NT2/D1 (cell line): Measurements from ENCODE around the gene SLC25A46.

Experiments used
- DNase-seq: peaks from one replicate; pipeline ENCODE4 v3.0.0-alpha.2; 2011; ENCODE audit warnings: low read depth, low spot score
- H3K27me3 ChIP-seq: 2 replicates; pipeline ENCODE4 v1.6.0; 2011; ENCODE audit warnings: mild to moderate bottlenecking; ENCODE audit not compliant: insufficient read length, insufficient read depth
- H3K36me3 ChIP-seq: 2 replicates; pipeline ENCODE4 v1.6.1; 2011; ENCODE audit warnings: mild to moderate bottlenecking, low read length, mixed read lengths; ENCODE audit not compliant: insufficient read depth, insufficient read length
- H3K4me1 ChIP-seq: 2 replicates; pipeline ENCODE4 v1.5.1; 2011; ENCODE audit not compliant: insufficient read depth, insufficient read length
- H3K4me3 ChIP-seq: 2 replicates; pipeline ENCODE4 v1.5.1; 2011; ENCODE audit warnings: low read depth; ENCODE audit not compliant: insufficient read length
- H3K9ac ChIP-seq: 2 replicates; pipeline ENCODE4 v1.6.0; 2011; ENCODE audit warnings: low read depth; ENCODE audit not compliant: insufficient read length
- H3K9me3 ChIP-seq: 2 replicates; pipeline ENCODE4 v1.5.1; 2011; ENCODE audit warnings: mild to moderate bottlenecking, low read length; ENCODE audit not compliant: insufficient read depth
- SUZ12 ChIP-seq: IDR thresholded peaks from 2 replicates; pipeline ENCODE4 v1.6.1; 2011; ENCODE audit not compliant: insufficient read length, insufficient read depth; ENCODE audit errors: extremely low read depth
- YY1 ChIP-seq: IDR thresholded peaks from 2 replicates; pipeline ENCODE4 v1.6.1; 2011; ENCODE audit not compliant: insufficient read length, insufficient read depth
- ZNF274 ChIP-seq: IDR thresholded peaks from 2 replicates; pipeline ENCODE4 v1.6.1; 2011; ENCODE audit warnings: mild to moderate bottlenecking, low read depth, low read length

Gene SLC25A46

GRCh38 chr5:110790673-110791072, 51.9 kb downstream of the SLC25A46 start:
- no peaks in the 10 kb centered on the region for H3K9me3 ChIP-seq
- H3K4me3 ChIP-seq, result no peak overlapping the region
- H3K36me3 ChIP-seq, result no peaks in the 10 kb centered on the region
- no peaks in the 10 kb centered on the region for H3K4me1 ChIP-seq
- H3K27me3 ChIP-seq, result no peaks in the 10 kb centered on the region
- no peak for TF ChIP-seq YY1
- no peak for TF ChIP-seq SUZ12
- no peak for TF ChIP-seq ZNF274
- DNase-seq, result no peak
- no peak overlapping the region for H3K9ac ChIP-seq

- H3K4me3 ChIP-seq, result no peak overlapping the region
- no peaks in the 10 kb centered on the region for H3K27me3 ChIP-seq
- H3K4me1 ChIP-seq, result no peaks in the 10 kb centered on the region
- DNase-seq, result no peak
- no peak overlapping the region for H3K9ac ChIP-seq
- no peaks in the 10 kb centered on the region for H3K36me3 ChIP-seq
- H3K9me3 ChIP-seq, result no peaks in the 10 kb centered on the region; the same call in 1 of the 2 replicates
- no peak for TF ChIP-seq ZNF274
- TF ChIP-seq YY1, result no peak
- TF ChIP-seq SUZ12, result no peak
Measured at GRCh38 chr5:110802998-110803397, 64.2 kb downstream of the SLC25A46 start.

GRCh38 chr5:110803467-110804326, 64.9 kb downstream of the SLC25A46 start:
- Histone ChIP-seq H3K9me3 (no peaks in the 10 kb centered on the region; the same call in 1 of the 2 replicates), H3K4me1 (no peaks in the 10 kb centered on the region), H3K9ac (no peak overlapping the region), H3K27me3 (no peaks in the 10 kb centered on the region), H3K4me3 (no peak overlapping the region), H3K36me3 (no peaks in the 10 kb centered on the region)
- no peak for DNase-seq
- TF ChIP-seq SUZ12, result no peak
- no peak for TF ChIP-seq ZNF274
- no peak for TF ChIP-seq YY1

- no peak for TF ChIP-seq ZNF274
- no peaks in the 10 kb centered on the region for H3K27me3 ChIP-seq
- DNase-seq, result no peak
- H3K9me3 ChIP-seq, result no peaks in the 10 kb centered on the region
- no peaks in the 10 kb centered on the region for H3K4me1 ChIP-seq
- no peak overlapping the region for H3K9ac ChIP-seq
- H3K36me3 ChIP-seq, result no peaks in the 10 kb centered on the region
- no peak overlapping the region for H3K4me3 ChIP-seq
Measured at GRCh38 chr5:110807169-110807568, 68.4 kb downstream of the SLC25A46 start.

- DNase-seq, result no peak
- H3K36me3 ChIP-seq, result no peaks in the 10 kb centered on the region
- no peaks in the 10 kb centered on the region for H3K4me1 ChIP-seq
- H3K9me3 ChIP-seq, result no peaks in the 10 kb centered on the region
- TF ChIP-seq ZNF274, result no peak
- no peaks in the 10 kb centered on the region for H3K27me3 ChIP-seq
- no peak overlapping the region for H3K9ac ChIP-seq
- H3K4me3 ChIP-seq, result no peak overlapping the region
Measured at GRCh38 chr5:110809006-110809405, 70.2 kb downstream of the SLC25A46 start.
